Fibroblast of skin of left biceps (primary cell): ENCODE results near the gene CCT6B.
"Not testable (repeated sequence)": the region's sequence is repeated elsewhere in the genome, so short reads cannot be mapped to it uniquely, and the experiment has no call there.

Source experiments
- DNase-seq, 2 experiments: peaks; one replicate each; pipeline ENCODE4 v3.0.0-alpha.2; 2013; ENCODE audit warnings: low read depth in 2 of 2

Gene CCT6B

DNA sequence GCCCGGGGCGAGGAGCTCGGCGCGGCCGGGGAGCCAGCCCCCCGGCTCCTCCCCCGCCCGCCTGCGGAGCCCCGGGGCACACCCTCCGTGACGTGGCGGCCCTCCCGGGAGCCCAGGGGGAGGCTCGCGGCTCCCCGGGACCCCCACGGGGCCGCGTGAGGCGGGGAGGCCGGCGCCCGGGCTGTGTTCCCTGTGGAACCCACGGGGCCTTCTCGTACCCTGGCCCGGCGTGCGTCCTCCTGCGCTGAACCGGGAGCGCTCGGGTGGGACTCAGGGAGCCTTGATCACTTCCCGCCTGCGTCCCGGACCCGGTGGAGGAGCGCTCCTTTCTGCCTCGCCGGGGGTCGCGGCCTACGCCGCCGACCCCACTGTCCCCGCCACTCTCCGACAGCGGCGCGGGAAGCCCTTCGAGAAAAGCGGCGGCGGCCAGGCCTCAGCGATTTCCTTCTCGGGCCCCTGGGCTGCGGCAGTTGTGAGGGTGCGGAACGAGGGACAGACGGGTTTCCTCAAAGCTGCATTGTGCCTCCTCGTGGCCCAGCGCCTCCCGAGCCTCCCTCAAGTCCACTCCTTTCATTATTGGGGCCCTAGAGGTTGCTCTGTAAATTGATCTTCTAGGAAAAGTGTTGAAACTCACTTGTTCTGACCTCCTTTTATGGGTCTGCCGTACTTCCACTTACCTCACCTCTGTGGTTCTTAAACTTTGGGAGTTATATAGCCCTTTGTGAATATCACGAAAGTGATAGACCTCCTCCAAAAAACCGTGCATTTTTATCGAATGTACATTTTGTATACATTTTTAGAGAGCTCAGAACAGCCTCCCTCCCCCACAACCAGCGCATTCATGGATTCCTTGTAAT, 19.6 kb upstream of the CCT6B start:
- DNase-seq = peak; percentile 47 to 58

DNA sequence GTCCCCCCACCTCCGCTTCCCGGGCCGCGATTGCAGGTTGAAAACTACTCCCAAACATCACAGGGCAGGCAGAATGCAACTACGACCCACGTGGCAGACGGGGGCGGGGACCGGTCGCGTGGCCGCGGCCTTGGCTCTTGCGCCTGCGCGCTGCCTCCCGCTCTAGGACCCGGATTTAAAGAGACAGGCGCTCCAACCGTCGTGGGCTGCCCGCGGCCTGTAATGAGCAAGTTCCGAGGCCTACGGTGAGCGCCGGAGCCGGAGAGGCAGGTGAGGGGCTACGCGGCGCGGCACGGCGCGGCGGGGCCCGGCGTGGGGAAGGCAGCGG, 19.1 kb upstream of the CCT6B start, which contains the start of gene LIG3:
Gene LIG3, plus strand, starts transcription at position 160 of the 328 bp plus-strand sequence. CDS start 2,494 bp downstream, outside the sequence.
- peak; percentile 82 to 85 for DNase-seq

DNA sequence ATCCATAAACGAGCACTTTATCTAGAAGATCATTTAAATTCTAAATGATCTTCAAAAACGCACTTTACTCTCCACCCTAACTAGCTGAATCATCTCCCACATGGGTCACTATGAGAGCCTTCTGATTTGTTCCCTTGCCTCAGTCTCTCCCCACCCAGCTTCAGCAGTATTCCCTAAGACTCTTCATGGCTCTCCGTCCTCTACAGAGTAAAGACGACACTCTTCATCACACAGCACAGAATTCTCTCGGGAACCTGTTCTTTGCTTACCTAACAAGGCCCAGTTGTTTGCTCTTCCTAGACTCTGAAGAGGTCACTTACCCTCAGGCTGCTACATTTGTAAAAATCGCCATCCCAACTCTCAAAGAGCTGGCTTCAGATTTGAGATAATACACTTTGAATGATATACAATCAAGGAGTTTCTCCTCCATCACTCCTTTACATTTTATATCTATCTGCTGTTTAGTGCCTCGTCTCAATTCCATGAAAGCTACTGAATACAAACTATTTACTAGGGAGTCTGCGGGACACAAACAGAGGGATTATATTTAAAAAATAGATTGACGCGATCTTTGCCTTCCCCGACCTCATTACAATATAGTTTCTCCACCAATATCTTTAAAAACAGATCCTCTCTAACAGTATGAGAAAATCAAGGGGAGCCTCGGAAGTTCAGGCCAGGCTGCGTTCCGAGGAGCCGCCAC, 18.5 kb upstream of the CCT6B start:
- DNase-seq = no peak

GRCh38 chr17:34979153-34979552, 17.9 kb upstream of the CCT6B start:
- DNase-seq = no peak

DNA sequence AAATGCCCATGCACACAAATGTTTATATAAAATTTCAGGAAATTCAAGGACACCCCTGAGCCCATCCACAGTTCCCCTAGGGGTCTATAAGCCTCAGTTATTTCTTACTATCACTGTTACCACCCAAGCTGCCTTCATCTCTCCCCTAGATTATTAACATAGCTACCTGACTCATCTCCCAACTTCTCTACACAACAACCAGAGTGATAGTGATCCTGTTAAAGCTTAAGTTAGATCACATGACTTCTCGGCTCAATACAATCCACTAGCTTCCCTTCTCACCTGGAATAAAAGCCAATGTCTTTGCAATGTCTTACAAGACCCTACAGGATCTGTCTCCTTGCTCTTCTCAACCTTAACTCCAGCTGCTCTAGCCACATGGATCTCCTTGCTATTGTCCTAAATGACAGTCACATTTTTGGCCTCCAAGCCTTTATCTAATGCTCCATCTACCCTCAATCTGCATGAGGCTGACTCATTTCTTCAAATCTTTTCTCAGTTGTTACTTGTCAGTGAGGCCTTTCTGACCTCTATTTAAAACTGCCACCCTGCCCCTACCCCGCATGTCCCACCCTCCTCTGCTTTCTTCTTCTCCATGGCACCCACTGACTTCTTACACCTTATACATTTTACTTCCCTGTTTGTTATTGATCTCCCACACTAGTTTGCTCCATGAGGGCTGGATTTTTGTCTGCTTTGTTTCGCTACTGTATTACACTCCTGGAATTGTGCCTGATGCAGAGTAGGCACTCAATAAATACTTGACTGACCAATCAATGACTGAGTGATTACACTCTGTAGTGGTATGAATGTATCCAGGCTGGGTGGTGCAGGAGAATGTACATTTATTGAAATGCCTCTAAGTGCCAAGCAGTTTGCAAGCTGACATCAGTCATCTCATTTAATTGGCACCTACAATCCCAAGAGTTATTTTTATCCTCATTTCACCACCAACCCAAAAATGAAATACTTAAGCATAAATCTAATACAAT, 13.8 kb upstream of the CCT6B start:
- no peak for DNase-seq

- DNase-seq = no peak
These were observed 12.9 kb upstream of the CCT6B start for GRCh38 chr17:34974179-34974578.

DNA sequence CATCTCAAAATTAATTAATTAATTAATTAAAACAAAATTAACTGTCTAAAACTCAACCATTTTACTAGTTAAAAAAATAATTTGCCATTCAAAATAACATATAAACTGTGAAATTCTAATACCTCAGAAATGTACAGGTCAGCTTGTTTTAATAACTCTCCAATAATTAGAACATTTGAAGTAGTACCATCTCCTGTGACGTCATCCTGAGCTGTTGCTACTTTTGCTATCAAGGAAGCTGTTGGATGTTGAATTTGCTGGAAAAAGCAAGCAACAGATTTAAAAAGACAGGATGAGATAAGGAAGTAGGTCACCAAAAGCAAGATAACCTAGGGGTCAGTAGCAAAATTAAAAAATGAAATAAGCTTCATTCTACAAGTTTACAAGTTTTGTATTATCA, 2.8 kb downstream of the CCT6B start:
- DNase-seq = no peak

DNA sequence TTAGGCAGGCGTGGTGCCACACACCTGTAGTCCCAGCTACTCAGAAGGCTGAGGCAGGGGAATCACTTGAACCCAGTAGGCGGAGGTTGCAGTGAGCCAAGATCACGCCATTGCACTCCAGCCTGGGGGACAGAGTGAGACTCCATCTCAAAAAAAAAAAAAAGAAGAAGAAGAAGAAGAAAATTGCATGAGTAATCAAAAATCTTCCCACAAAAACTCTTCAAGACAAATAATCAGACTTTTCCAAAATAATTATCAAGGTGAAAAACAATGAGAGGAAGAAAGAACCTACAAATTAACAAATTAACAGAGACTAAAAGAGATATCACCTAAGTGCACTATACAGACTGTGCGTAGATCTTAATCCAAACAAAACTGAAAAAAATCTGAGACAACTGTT, 10.5 kb downstream of the CCT6B start:
- not testable (repeated sequence) for DNase-seq

DNA sequence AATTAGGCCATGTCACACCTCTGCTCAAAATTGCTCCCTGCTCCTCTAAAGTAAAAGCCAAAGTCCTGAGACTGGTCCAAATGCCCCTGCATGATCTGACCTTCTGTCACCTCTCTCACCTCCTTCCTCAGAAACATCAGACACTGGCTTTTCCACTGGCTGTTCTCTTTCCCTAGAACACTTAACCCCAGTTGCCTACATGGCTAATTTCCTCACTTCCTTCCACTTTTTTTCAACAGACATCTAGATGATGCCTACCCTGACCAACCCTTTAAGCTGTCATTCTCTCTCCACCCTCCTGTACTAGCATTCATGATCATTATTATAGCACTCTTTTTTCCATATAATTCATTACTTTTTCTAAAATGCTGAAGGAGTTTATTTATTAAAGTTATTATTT, 31.0 kb downstream of the CCT6B start:
- no peak for DNase-seq

DNA sequence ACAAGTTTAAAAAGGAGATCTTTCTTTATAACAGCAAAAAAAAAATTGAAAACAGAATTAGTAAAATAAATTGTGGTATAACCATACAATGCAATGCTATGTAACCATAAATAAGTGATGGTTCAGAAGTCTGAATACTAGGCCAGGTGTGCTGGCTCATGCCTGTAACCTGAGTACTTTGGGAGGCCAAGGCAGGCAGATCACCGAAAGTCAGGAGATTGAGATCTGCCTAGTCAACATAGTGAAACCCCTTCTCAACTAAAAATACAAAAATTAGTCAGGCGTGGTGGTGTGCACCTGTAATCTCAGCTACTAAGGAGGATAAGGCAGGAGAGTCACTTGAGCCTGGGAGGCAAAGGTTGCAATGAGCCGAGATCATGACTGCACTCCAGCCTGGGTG, 34.6 kb downstream of the CCT6B start:
- DNase-seq = no peak

DNA sequence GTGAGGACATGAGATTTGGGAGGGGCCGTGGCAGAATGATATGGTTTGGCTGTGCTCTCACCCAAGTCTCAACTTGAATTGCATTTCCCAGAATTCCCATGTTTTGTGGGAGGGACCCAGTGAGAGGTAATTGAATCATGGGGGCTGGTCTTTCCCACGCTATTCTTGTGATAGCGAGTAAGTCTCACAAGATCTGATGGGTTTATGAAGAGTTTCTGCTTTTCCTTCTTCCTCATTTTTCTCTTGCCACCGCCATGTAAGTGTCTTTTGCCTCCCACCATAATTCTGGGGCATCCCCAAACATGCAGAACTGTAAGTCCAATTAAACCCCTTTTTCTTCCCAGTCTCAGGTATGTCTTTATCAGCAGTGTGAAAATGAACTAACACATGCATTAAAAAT, 40.6 kb downstream of the CCT6B start:
- DNase-seq = no peak

GRCh38 chr17:34917381-34917780, 43.9 kb downstream of the CCT6B start:
- no peak for DNase-seq

DNA sequence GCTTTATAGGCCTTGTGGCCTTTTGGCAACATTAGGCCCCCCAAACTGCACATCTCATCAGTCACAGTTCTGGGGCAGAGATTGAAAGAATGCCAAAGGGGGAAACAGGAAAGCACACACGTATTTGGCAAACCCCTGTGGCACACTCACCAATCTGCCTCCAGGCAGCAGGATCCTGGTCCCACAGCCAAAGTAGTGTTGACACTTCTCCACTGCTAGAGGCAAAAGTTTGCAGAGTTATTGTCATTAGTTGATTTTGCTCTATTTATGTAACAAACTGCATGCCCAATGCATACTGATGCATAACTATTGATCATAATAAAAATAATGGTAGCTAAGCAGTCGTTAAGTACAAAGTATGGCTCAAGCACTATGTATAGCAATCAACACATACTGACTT, 45.1 kb downstream of the CCT6B start:
- no peak for DNase-seq

GRCh38 chr17:34913001-34913400, 48.3 kb downstream of the CCT6B start:
- DNase-seq = no peak

DNA sequence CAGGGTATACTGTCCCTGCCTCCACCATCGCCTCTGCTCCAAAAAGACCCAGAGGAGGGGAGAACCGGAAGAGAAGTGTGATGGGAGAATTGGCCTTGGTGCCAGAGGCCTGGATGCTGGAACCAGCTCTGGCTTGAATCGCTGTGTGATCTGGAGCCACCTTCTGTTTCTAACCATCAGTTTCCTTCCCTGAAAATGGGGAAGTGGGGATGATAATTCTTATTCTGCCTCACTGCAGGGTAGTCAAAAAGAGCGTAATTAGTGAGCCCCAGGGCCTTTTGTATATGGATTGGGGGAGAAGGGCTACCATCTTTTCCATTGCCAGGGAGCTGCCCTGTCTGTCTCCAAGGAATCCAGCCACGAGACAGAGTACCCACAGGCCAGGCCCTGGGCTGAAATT, 52.2 kb downstream of the CCT6B start:
- DNase-seq = no peak

DNA sequence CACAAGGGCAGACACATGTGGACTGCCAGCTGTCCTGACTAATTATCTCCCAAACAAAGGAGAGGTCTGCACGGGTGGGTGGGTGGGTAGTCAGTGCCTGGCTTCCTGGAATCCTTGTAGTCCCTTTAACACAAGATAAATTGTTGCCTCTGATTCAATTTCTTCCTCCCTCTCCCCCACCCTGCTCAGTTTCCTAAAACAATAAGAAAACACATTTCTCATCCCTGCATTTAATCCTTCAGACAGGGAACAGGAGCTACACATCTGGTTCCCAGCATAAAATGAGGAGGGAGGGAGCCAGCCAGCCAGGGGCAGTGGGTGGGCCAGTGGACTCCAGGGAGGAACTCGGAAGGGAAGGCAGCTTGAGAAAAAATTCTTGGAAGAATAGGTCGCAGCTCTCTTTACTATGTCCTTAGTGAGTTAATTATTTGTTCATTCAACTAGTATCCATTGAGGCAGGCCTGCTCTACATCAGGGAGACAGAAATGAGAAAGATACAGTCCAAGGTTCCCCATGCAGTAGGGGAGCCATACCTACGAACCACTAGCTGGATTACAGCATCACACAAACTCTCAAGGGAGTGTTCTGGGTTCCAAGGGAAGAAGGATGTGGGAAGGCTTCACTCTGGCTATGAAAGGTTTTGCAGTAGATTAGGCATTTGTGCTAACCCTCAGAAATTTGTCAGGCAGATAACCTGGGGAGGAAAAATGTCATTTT, 58.3 kb downstream of the CCT6B start:
- no peak for DNase-seq

GRCh38 chr17:34899643-34900291, 61.5 kb downstream of the CCT6B start:
- no peak for DNase-seq

DNA sequence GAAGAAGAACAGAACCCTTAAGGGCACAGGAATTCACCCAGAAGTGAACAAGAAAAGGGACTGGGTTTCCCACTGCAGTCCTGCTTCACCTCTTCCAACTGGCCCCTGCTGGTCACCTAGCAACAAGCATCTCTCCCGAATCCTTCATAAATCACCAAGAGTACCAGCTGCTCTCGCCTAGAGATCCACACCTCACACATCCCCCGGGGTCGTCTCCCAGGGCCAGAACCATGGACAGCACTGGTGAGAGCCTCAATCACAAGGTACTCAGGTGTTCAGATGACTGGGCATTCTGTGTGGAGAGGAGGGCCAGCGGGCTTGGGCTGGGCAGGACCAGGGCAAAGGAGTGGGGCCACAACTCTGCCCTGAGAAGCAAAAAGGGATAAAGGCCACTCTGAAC, 65.9 kb downstream of the CCT6B start:
- DNase-seq = no peak

- no peak for DNase-seq
These were observed 66.3 kb downstream of the CCT6B start for GRCh38 chr17:34894964-34895363.

DNA sequence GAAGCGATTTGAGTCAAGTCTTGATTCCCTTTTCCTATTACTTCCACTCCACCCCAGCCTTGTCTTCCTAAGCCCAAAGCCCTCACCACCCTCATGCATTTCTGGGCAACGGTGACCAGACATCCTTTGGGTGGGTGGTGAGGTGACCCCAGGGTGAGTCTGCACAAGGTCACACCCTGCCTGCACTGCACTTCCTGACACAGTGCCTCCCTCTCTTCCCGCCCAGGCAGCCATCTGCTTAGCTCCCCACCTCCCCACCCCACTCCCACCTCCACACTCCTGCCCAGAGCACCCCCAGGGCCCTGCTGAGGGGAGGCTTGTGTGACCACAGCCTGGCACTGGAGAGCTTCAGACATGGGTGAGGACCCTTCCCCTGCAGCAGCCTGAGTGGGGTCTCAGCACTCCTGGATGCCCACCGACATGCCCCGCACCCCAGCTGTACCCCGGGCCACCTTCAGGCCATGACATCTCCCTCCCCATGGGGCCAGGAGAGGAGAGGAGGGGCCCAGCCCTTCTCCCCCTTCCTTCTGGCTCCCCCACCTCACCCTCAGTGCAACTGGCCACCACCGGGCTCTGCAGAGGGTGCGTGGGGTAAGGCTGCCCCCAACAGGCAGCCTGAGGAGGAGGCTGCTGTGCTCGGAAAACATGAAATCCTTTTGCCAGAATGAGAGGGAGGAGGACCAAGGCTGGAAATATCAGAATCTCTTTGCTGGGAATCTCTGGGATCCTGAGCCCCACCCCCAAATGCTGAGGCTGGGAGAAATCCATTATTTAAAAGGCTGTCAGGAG, 68.6 kb downstream of the CCT6B start:
- DNase-seq = no peak
